Caco-2 (cell line): Measurements from ENCODE around the gene CDC42. TPM values are rescaled to one million over a fixed set of nuclear protein-coding genes. Genes with fewer than 3 reads are reported as not detected.

ENCODE experiments used
- BruUV-seq: library from RNA; stranded (reverse); fragments of 400-500 nt; replicated peaks from 2 replicates; lab custom pipeline; 2021; lab: Mats Ljungman, UMichigan
- CTCF ChIA-PET: fragments of 300-600 bp; sonication (Branson Sonifier 250); formaldehyde crosslinking; loops from one replicate; lab custom pipeline; 2022; ENCODE audit warnings: antibody characterized with exemption; lab: Charles Lee
- POLR2A ChIA-PET: fragments of 300-600 bp; sonication (Branson Sonifier 250); formaldehyde crosslinking; loops from one replicate; lab custom pipeline; 2022; ENCODE audit warnings: antibody characterized with exemption; lab: Charles Lee
- DNase-seq, 2 experiments: peaks; one replicate each; pipeline versions ENCODE4 v3.0.0 to v3.0.0-alpha.2; 2020 to 2022
- H3K27me3 ChIP-seq: replicated peaks from 2 replicates; pipeline ENCODE4 v1.6.0; 2011; ENCODE audit warnings: low read length; ENCODE audit not compliant: control insufficient read depth, insufficient read depth
- H3K36me3 ChIP-seq: 2 replicates; pipeline ENCODE4 v1.5.1; 2011; ENCODE audit warnings: low read length; ENCODE audit not compliant: control insufficient read depth, insufficient read depth
- H3K4me1 ChIP-seq: fragments of 250-450 bp; sonication (Bioruptor Pico); 2 replicates; pipeline ENCODE4 v1.5.1; 2020; ENCODE audit warnings: mild to moderate bottlenecking
- H3K4me3 ChIP-seq: 2 replicates; pipeline ENCODE4 v1.5.1; 2011; ENCODE audit warnings: low read depth, mild to moderate bottlenecking, control low read depth, low read length
- H3K9me3 ChIP-seq: fragments of 250-450 bp; sonication (Bioruptor Pico); 2 replicates; pipeline ENCODE4 v1.5.1; 2020; ENCODE audit warnings: mild to moderate bottlenecking, moderate library complexity
- H3K27ac Mint-ChIP-seq: one replicate; pipeline ENCODE4 v1.8.0; 2022; ENCODE audit warnings: mixed read lengths; ENCODE audit not compliant: unreplicated experiment
- H3K27me3 Mint-ChIP-seq: one replicate; pipeline ENCODE4 v1.8.0; 2022; ENCODE audit warnings: mixed read lengths; ENCODE audit not compliant: insufficient read depth, unreplicated experiment
- H3K36me3 Mint-ChIP-seq: one replicate; pipeline ENCODE4 v1.8.0; 2022; ENCODE audit warnings: mild to moderate bottlenecking, mixed read lengths; ENCODE audit not compliant: insufficient read depth, unreplicated experiment
- H3K4me1 Mint-ChIP-seq: one replicate; pipeline ENCODE4 v1.8.0; 2022; ENCODE audit warnings: low read depth, mixed read lengths; ENCODE audit not compliant: unreplicated experiment
- H3K4me3 Mint-ChIP-seq: one replicate; pipeline ENCODE4 v1.8.0; 2022; ENCODE audit warnings: mild to moderate bottlenecking, moderate library complexity, mixed read lengths; ENCODE audit not compliant: unreplicated experiment
- H3K9me3 Mint-ChIP-seq: one replicate; pipeline ENCODE4 v1.8.0; 2022; ENCODE audit warnings: mixed read lengths; ENCODE audit not compliant: unreplicated experiment
- intact Hi-C: fragments of 100-400 bp; cut with micrococcal nuclease; formaldehyde crosslinking; loops from one replicate; pipeline ENCODE4 v1.10.0; 2022; ENCODE audit not compliant: unreplicated experiment
- total RNA-seq: library from RNA; stranded (reverse); gene quantifications from 2 replicates; pipeline ENCODE4 v1.2.3, GENCODE V29; 2022
- TF ChIP-seq, protein P1 (sequence below), 2 experiments: fragments of 200-600 bp in 1 of 2; IDR thresholded peaks; 1 replicate in 1 of 2; 2 replicates in 1 of 2; pipeline versions ENCODE4 v1.5.1 to v1.8.0; 2011 to 2022; ENCODE audit warnings: antibody characterized with exemption in 1 of 2, control low read depth in 1 of 2, inconsistent platforms in 1 of 2, low read depth in 1 of 2, low read length in 1 of 2, mild to moderate bottlenecking in 1 of 2, moderate library complexity in 1 of 2; ENCODE audit not compliant: insufficient read depth in 1 of 2, severe bottlenecking in 1 of 2, unreplicated experiment in 1 of 2

CDC42 gene
- total RNA-seq, 1 experiment from 2014 or later: 240 TPM

- Histone ChIP-seq H3K27me3 (no peaks in the 10 kb centered on the region), H3K9me3 (no peaks in the 10 kb centered on the region), H3K4me1 (peaks cover 5% of the 10 kb centered on the region; the same call in 1 of the 2 replicates), H3K36me3 (no peaks in the 10 kb centered on the region; the same call in none of the 2 replicates), H3K4me3 (no peak overlapping the region)
- peak in 1 of 2 experiments; percentile 31 for DNase-seq
- ChIA-PET CTCF (no interaction called here), POLR2A (no interaction called here)
- H3K27ac Mint-ChIP-seq: no peak overlapping the region
- no peak overlapping the region for H3K4me3 Mint-ChIP-seq
- no TSS peak for BruUV-seq
- intact Hi-C loops: no loop called here
- H3K36me3 Mint-ChIP-seq: peaks cover 56% of the 10 kb centered on the region
- H3K27me3 Mint-ChIP-seq: no peaks in the 10 kb centered on the region
- no peaks in the 10 kb centered on the region for H3K9me3 Mint-ChIP-seq
- no peaks in the 10 kb centered on the region for H3K4me1 Mint-ChIP-seq
- TF ChIP-seq, protein P1, sequence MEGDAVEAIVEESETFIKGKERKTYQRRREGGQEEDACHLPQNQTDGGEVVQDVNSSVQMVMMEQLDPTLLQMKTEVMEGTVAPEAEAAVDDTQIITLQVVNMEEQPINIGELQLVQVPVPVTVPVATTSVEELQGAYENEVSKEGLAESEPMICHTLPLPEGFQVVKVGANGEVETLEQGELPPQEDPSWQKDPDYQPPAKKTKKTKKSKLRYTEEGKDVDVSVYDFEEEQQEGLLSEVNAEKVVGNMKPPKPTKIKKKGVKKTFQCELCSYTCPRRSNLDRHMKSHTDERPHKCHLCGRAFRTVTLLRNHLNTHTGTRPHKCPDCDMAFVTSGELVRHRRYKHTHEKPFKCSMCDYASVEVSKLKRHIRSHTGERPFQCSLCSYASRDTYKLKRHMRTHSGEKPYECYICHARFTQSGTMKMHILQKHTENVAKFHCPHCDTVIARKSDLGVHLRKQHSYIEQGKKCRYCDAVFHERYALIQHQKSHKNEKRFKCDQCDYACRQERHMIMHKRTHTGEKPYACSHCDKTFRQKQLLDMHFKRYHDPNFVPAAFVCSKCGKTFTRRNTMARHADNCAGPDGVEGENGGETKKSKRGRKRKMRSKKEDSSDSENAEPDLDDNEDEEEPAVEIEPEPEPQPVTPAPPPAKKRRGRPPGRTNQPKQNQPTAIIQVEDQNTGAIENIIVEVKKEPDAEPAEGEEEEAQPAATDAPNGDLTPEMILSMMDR (IDR thresholded peaks at IDR 0.05; ENCODE audit: insufficient read depth in 1 of 2, low read depth in 1 of 2, low read length in 1 of 2, severe bottlenecking in 1 of 2, unreplicated experiment in 1 of 2): no peak
Observed at GRCh38 chr1:22121421-22121911, 69.0 kb downstream of the CDC42 start.

GRCh38 chr1:22122273-22123070 is 70.0 kb downstream of the CDC42 start:
- H3K4me1 ChIP-seq: peaks cover 5% of the 10 kb centered on the region; the same call in 1 of the 2 replicates
- Mint-ChIP-seq H3K4me3 (no peak overlapping the region), H3K4me1 (no peaks in the 10 kb centered on the region), H3K9me3 (no peaks in the 10 kb centered on the region), H3K27ac (no peak overlapping the region), H3K27me3 (no peaks in the 10 kb centered on the region), H3K36me3 (peaks cover 53% of the 10 kb centered on the region)
- no peak overlapping the region for H3K4me3 ChIP-seq
- H3K36me3 ChIP-seq: no peaks in the 10 kb centered on the region; the same call in none of the 2 replicates
- peak in 1 of 2 experiments; percentile 23 for DNase-seq
- POLR2A ChIA-PET: no interaction called here
- no TSS peak for BruUV-seq
- intact Hi-C loops: no loop called here
- no peaks in the 10 kb centered on the region for H3K27me3 ChIP-seq
- TF ChIP-seq, protein P1 (IDR thresholded peaks at IDR 0.05; ENCODE audit: insufficient read depth in 1 of 2, low read depth in 1 of 2, low read length in 1 of 2, severe bottlenecking in 1 of 2, unreplicated experiment in 1 of 2): no peak
- H3K9me3 ChIP-seq: no peaks in the 10 kb centered on the region
- CTCF ChIA-PET: no interaction called here

DNA sequence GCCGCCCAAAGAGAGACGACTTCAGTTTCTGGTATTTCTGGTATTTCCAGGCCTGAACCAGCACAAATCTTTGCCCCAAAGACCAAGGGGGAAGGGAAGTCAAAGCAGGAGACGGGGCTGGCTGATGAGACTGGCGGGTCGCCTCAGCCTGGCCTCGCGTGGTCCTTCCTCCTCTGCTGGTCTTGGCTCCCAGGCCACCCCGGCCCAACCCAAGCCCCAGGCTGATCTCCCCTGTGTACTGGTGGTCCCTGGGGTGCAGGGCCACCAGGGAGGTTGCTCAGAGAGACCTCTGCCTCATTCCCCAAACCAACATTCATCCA is 70.5 kb downstream of the CDC42 start:
- peaks cover 5% of the 10 kb centered on the region; the same call in 1 of the 2 replicates for H3K4me1 ChIP-seq
- H3K27me3 ChIP-seq: no peaks in the 10 kb centered on the region
- intact Hi-C loops: no loop called here
- Mint-ChIP-seq H3K9me3 (no peaks in the 10 kb centered on the region), H3K36me3 (peaks cover 49% of the 10 kb centered on the region), H3K4me3 (no peak overlapping the region), H3K27me3 (no peaks in the 10 kb centered on the region), H3K4me1 (no peaks in the 10 kb centered on the region), H3K27ac (no peak overlapping the region)
- no peak overlapping the region for H3K4me3 ChIP-seq
- POLR2A ChIA-PET: no interaction called here
- CTCF ChIA-PET: no interaction called here
- no peak for DNase-seq
- no TSS peak for BruUV-seq
- no peaks in the 10 kb centered on the region for H3K9me3 ChIP-seq
- TF ChIP-seq, protein P1 (IDR thresholded peaks at IDR 0.05; ENCODE audit: insufficient read depth in 1 of 2, low read depth in 1 of 2, low read length in 1 of 2, severe bottlenecking in 1 of 2, unreplicated experiment in 1 of 2): no peak
- no peaks in the 10 kb centered on the region; the same call in 1 of the 2 replicates for H3K36me3 ChIP-seq
